Caco-2 (cell line): Measurements from ENCODE around the gene STIM2. TPM values are rescaled to one million over a fixed set of nuclear protein-coding genes. Genes with fewer than 3 reads are reported as not detected.

ENCODE experiments used
- BruUV-seq: library from RNA; stranded (reverse); fragments of 400-500 nt; replicated peaks from 2 replicates; lab custom pipeline; 2021; lab: Mats Ljungman, UMichigan
- CTCF ChIA-PET: fragments of 300-600 bp; sonication (Branson Sonifier 250); formaldehyde crosslinking; loops from one replicate; lab custom pipeline; 2022; ENCODE audit warnings: antibody characterized with exemption; lab: Charles Lee
- POLR2A ChIA-PET: fragments of 300-600 bp; sonication (Branson Sonifier 250); formaldehyde crosslinking; loops from one replicate; lab custom pipeline; 2022; ENCODE audit warnings: antibody characterized with exemption; lab: Charles Lee
- DNase-seq, 2 experiments: peaks; one replicate each; pipeline versions ENCODE4 v3.0.0 to v3.0.0-alpha.2; 2020 to 2022
- H3K27me3 ChIP-seq: replicated peaks from 2 replicates; pipeline ENCODE4 v1.6.0; 2011; ENCODE audit warnings: low read length; ENCODE audit not compliant: control insufficient read depth, insufficient read depth
- H3K36me3 ChIP-seq: 2 replicates; pipeline ENCODE4 v1.5.1; 2011; ENCODE audit warnings: low read length; ENCODE audit not compliant: control insufficient read depth, insufficient read depth
- H3K4me1 ChIP-seq: fragments of 250-450 bp; sonication (Bioruptor Pico); 2 replicates; pipeline ENCODE4 v1.5.1; 2020; ENCODE audit warnings: mild to moderate bottlenecking
- H3K4me3 ChIP-seq: 2 replicates; pipeline ENCODE4 v1.5.1; 2011; ENCODE audit warnings: low read depth, mild to moderate bottlenecking, control low read depth, low read length
- H3K9me3 ChIP-seq: fragments of 250-450 bp; sonication (Bioruptor Pico); 2 replicates; pipeline ENCODE4 v1.5.1; 2020; ENCODE audit warnings: mild to moderate bottlenecking, moderate library complexity
- H3K27ac Mint-ChIP-seq: one replicate; pipeline ENCODE4 v1.8.0; 2022; ENCODE audit warnings: mixed read lengths; ENCODE audit not compliant: unreplicated experiment
- H3K27me3 Mint-ChIP-seq: one replicate; pipeline ENCODE4 v1.8.0; 2022; ENCODE audit warnings: mixed read lengths; ENCODE audit not compliant: insufficient read depth, unreplicated experiment
- H3K36me3 Mint-ChIP-seq: one replicate; pipeline ENCODE4 v1.8.0; 2022; ENCODE audit warnings: mild to moderate bottlenecking, mixed read lengths; ENCODE audit not compliant: insufficient read depth, unreplicated experiment
- H3K4me1 Mint-ChIP-seq: one replicate; pipeline ENCODE4 v1.8.0; 2022; ENCODE audit warnings: low read depth, mixed read lengths; ENCODE audit not compliant: unreplicated experiment
- H3K4me3 Mint-ChIP-seq: one replicate; pipeline ENCODE4 v1.8.0; 2022; ENCODE audit warnings: mild to moderate bottlenecking, moderate library complexity, mixed read lengths; ENCODE audit not compliant: unreplicated experiment
- H3K9me3 Mint-ChIP-seq: one replicate; pipeline ENCODE4 v1.8.0; 2022; ENCODE audit warnings: mixed read lengths; ENCODE audit not compliant: unreplicated experiment
- CTCF ChIP-seq, 2 experiments: fragments of 200-600 bp in 1 of 2; IDR thresholded peaks; 1 replicate in 1 of 2; 2 replicates in 1 of 2; pipeline versions ENCODE4 v1.5.1 to v1.8.0; 2011 to 2022; ENCODE audit warnings: antibody characterized with exemption in 1 of 2, control low read depth in 1 of 2, inconsistent platforms in 1 of 2, low read depth in 1 of 2, low read length in 1 of 2, mild to moderate bottlenecking in 1 of 2, moderate library complexity in 1 of 2; ENCODE audit not compliant: insufficient read depth in 1 of 2, severe bottlenecking in 1 of 2, unreplicated experiment in 1 of 2
- intact Hi-C: fragments of 100-400 bp; cut with micrococcal nuclease; formaldehyde crosslinking; loops from one replicate; pipeline ENCODE4 v1.10.0; 2022; ENCODE audit not compliant: unreplicated experiment
- total RNA-seq: library from RNA; stranded (reverse); gene quantifications from 2 replicates; pipeline ENCODE4 v1.2.3, GENCODE V29; 2022

The STIM2 gene
- total RNA-seq, 1 experiment from 2014 or later = 27.2 TPM

DNA sequence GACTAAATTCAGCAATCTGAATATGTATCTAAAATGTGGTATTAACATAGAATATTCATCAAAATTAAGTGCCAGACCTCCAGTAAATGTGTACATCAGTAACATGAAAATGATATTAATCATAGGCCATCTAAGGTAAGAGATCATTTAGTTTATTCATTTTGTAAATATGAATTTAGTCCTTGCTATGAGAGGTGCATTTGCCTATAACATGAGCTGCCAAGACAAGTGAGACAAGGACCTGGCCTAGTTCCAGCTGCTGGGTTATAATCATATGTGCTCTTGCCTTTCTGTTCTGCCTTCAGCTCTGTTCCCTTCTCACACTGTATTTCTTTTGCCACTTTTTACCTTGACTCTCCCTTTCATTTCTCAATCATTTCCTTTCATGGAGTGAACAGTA lies 160.0 kb downstream of the STIM2 start:
- Histone ChIP-seq H3K4me3 (no peak overlapping the region), H3K4me1 (no peaks in the 10 kb centered on the region), H3K36me3 (no peaks in the 10 kb centered on the region), H3K9me3 (no peaks in the 10 kb centered on the region), H3K27me3 (no peaks in the 10 kb centered on the region)
- no peak for TF ChIP-seq CTCF (IDR thresholded peaks at IDR 0.05; ENCODE audit: insufficient read depth in 1 of 2, low read depth in 1 of 2, low read length in 1 of 2, severe bottlenecking in 1 of 2, unreplicated experiment in 1 of 2)
- H3K27ac Mint-ChIP-seq = no peak overlapping the region
- no peaks in the 10 kb centered on the region for H3K27me3 Mint-ChIP-seq
- intact Hi-C loops = no loop called here
- H3K9me3 Mint-ChIP-seq = no peaks in the 10 kb centered on the region
- ChIA-PET CTCF (no interaction called here), POLR2A (no interaction called here)
- no peak for DNase-seq
- H3K4me1 Mint-ChIP-seq = no peaks in the 10 kb centered on the region
- no peak overlapping the region for H3K4me3 Mint-ChIP-seq
- peaks cover 18% of the 10 kb centered on the region for H3K36me3 Mint-ChIP-seq
- BruUV-seq = no TSS peak

DNA sequence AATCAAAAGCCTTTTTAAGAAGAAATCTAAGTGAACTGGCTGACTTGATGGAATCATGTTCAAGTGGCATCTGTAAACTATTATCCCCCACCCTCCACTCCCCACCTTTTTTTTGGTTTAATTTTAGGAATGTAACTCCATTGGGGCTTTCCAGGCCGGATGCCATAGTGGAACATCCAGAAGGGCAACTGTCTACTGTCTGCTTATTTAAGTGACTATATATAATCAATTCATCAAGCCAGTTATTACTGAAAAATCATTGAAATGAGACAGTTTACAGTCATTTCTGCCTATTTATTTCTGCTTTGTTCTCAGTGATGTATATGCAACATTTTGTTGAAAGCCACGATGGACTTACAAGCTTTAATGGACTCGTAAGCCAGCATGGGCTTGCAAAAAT lies 162.3 kb downstream of the STIM2 start:
- DNase-seq = no peak
- no peaks in the 10 kb centered on the region for H3K9me3 Mint-ChIP-seq
- no peak for TF ChIP-seq CTCF (IDR thresholded peaks at IDR 0.05; ENCODE audit: insufficient read depth in 1 of 2, low read depth in 1 of 2, low read length in 1 of 2, severe bottlenecking in 1 of 2, unreplicated experiment in 1 of 2)
- POLR2A ChIA-PET = no interaction called here
- no TSS peak for BruUV-seq
- H3K4me3 Mint-ChIP-seq = no peak overlapping the region
- no peaks in the 10 kb centered on the region for H3K36me3 ChIP-seq
- H3K36me3 Mint-ChIP-seq = peaks cover 13% of the 10 kb centered on the region
- no peak overlapping the region for H3K4me3 ChIP-seq
- CTCF ChIA-PET = no interaction called here
- H3K27me3 ChIP-seq = no peaks in the 10 kb centered on the region
- H3K27ac Mint-ChIP-seq = no peak overlapping the region
- no peaks in the 10 kb centered on the region for H3K27me3 Mint-ChIP-seq
- H3K9me3 ChIP-seq = no peaks in the 10 kb centered on the region
- no peaks in the 10 kb centered on the region for H3K4me1 Mint-ChIP-seq
- intact Hi-C loops = no loop called here
- no peaks in the 10 kb centered on the region for H3K4me1 ChIP-seq

DNA sequence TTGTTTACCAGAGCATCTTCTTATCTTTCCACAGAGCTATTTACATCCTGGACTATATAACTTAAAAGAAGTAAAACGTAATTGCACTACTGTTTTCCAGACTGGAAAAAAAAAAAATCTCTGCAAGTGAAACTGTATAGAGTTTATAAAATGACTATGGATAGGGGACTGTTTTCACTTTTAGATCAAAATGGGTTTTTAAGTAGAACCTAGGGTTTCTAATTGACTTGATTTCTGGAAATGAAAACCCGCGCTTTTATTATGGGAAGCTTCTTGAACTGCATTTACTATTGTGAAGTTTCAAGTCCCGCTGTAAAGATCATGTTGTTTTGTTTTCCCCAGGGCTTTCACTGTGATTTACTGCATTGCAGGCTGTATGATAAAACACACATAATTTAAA lies 162.7 kb downstream of the STIM2 start:
- POLR2A ChIA-PET = no interaction called here
- H3K36me3 Mint-ChIP-seq = peaks cover 13% of the 10 kb centered on the region
- no TSS peak for BruUV-seq
- Histone ChIP-seq H3K4me1 (no peaks in the 10 kb centered on the region), H3K9me3 (no peaks in the 10 kb centered on the region), H3K4me3 (no peak overlapping the region), H3K36me3 (no peaks in the 10 kb centered on the region), H3K27me3 (no peaks in the 10 kb centered on the region)
- no peak overlapping the region for H3K4me3 Mint-ChIP-seq
- no peaks in the 10 kb centered on the region for H3K9me3 Mint-ChIP-seq
- no peak for DNase-seq
- H3K27me3 Mint-ChIP-seq = no peaks in the 10 kb centered on the region
- H3K27ac Mint-ChIP-seq = no peak overlapping the region
- CTCF ChIA-PET = no interaction called here
- intact Hi-C loops = no loop called here
- no peaks in the 10 kb centered on the region for H3K4me1 Mint-ChIP-seq
- no peak for TF ChIP-seq CTCF (IDR thresholded peaks at IDR 0.05; ENCODE audit: insufficient read depth in 1 of 2, low read depth in 1 of 2, low read length in 1 of 2, severe bottlenecking in 1 of 2, unreplicated experiment in 1 of 2)
